ENCODE measurements around the gene POLE3.

GRCh38 chr9:113373676-113374392, 36.6 kb downstream of the POLE3 start:
- TF ChIP-seq, protein P1, sequence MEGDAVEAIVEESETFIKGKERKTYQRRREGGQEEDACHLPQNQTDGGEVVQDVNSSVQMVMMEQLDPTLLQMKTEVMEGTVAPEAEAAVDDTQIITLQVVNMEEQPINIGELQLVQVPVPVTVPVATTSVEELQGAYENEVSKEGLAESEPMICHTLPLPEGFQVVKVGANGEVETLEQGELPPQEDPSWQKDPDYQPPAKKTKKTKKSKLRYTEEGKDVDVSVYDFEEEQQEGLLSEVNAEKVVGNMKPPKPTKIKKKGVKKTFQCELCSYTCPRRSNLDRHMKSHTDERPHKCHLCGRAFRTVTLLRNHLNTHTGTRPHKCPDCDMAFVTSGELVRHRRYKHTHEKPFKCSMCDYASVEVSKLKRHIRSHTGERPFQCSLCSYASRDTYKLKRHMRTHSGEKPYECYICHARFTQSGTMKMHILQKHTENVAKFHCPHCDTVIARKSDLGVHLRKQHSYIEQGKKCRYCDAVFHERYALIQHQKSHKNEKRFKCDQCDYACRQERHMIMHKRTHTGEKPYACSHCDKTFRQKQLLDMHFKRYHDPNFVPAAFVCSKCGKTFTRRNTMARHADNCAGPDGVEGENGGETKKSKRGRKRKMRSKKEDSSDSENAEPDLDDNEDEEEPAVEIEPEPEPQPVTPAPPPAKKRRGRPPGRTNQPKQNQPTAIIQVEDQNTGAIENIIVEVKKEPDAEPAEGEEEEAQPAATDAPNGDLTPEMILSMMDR (IDR thresholded peaks at IDR 0.05; ENCODE audit: low read length): no peak
- no peak for TF ChIP-seq EZH2 (optimal IDR thresholded peaks at IDR 0.05; ENCODE audit: low read depth, low read length)

All from MM.1S (cell line).